Measurements from ENCODE around the gene CCDC28A.

Gene CCDC28A

DNA sequence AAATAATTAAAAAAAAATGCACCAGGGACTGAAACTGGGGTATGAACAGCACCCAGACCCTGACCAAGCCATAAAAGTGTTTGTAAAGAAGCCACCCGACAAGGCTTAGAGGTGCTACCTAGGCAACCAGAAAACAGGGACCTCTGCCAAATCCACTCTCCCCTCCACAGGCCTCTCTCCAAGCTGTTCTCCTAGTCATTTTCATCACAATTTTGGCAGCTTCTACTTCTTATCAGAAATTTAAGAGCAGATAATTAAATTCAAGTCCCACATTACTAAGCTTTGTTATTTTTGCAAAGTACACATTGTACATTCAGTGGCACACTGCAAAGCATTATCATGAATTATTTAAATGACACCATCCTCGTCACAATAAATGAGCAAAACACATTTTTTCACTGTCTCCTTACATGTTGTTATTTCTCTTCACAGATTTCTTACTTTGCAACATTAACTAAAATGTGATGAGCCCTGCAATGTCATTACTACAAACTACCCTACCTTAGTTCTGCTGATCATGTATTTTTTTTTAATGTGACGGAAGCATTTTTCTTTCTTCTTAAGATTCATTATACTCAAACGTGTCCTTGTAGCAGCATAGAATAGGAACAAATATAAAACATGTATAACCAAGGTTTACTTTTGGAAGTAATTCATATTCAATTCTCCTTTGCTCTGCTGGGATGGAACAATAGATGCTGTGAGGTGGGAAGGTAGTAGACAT, 60.4 kb downstream of the CCDC28A start:
- DNase-seq (ENCODE audit: low read depth), result no peak

DNA sequence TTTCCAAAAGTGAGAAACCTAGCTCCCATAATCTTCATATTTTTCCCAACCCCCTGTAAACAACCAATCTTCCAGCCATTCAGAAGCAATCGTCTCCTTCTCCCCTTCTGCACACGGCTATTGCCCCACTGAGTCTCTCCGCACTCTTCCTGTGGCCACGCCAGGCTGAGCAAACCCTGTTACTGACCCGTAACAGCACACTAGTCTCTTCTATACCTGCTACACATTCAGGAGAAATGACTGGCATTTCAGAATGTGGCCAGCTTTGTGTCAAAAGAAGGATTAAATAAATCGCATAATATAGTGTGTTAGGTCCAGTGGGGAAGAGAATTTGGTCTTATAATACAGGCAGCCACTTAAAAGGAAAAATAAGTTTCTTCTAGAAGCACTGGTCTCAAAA, 63.7 kb downstream of the CCDC28A start:
- DNase-seq (ENCODE audit: low read depth), result no peak

All from activated T-cell treated with anti-CD3 and anti-CD28 coated beads for 48 hours (primary cell).